ENCODE measurements around the gene C1QTNF9.

DNA sequence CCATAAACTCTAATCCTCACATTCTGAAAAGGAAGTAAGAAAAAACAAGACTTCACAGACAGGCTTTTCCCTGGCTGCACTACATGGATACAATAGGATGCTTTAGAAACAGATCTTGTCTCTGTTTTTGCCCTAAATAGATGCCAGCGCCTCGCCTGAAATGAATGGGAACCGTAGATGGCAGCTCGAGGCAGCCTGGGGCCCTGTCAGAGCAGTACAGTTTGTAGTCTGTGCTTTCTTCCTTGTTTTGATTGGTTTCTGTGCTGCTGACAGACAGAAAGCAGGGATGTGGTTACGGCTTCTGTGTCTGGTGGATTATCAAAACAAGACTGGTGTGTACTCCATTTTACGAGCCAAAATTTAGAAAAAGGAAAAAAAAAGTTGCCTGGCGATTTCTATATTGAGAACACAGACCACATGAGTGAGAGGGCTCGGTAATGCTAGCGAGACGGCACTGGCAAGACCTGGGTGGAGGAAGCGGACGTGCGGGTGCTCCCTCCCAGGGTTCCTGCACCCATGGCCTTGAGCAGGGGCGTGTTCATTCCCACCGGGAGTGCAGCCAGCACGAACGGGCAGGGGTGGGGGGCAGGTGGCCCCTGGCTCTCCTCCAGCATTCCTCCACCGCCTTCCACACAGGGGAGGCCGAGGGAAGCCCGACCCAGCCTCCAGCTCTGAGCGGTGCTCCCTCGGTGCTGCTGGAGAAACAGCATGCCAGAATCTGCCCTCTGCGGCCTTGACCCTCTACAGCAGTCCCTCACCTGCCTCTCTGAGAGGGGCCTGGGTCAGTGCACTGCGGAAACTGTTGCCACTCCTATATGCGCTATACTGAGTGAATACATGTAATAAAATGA is 37.6 kb upstream of the C1QTNF9 start:
- TF ChIP-seq, protein P1, sequence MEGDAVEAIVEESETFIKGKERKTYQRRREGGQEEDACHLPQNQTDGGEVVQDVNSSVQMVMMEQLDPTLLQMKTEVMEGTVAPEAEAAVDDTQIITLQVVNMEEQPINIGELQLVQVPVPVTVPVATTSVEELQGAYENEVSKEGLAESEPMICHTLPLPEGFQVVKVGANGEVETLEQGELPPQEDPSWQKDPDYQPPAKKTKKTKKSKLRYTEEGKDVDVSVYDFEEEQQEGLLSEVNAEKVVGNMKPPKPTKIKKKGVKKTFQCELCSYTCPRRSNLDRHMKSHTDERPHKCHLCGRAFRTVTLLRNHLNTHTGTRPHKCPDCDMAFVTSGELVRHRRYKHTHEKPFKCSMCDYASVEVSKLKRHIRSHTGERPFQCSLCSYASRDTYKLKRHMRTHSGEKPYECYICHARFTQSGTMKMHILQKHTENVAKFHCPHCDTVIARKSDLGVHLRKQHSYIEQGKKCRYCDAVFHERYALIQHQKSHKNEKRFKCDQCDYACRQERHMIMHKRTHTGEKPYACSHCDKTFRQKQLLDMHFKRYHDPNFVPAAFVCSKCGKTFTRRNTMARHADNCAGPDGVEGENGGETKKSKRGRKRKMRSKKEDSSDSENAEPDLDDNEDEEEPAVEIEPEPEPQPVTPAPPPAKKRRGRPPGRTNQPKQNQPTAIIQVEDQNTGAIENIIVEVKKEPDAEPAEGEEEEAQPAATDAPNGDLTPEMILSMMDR (IDR thresholded peaks at IDR 0.05): peak in 1 of 12 donors; percentile 1
- TF ChIP-seq POLR2A (IDR thresholded peaks at IDR 0.05): no peak
